Skeletal muscle cell (primary cell): ENCODE data around the gene CARS2.
"Not testable (repeated sequence)": the region's sequence is repeated elsewhere in the genome, so short reads cannot be mapped to it uniquely, and the experiment has no call there.

Experiments used
- DNase-seq: peaks from one replicate; pipeline ENCODE4 v3.0.0-alpha.2; 2010; ENCODE audit warnings: low read depth
- H3K4me3 ChIP-seq: 2 replicates; pipeline ENCODE4 v1.5.1; 2011; ENCODE audit warnings: low read depth, mild to moderate bottlenecking, control low read depth, low read length, moderate library complexity

The CARS2 gene

GRCh38 chr13:110643324-110643723 lies 62.6 kb downstream of the CARS2 start:
- H3K4me3 ChIP-seq: no peak overlapping the region
- no peak for DNase-seq

- DNase-seq: no peak
- no peak overlapping the region for H3K4me3 ChIP-seq
Observed at GRCh38 chr13:110642291-110642981, 63.5 kb downstream of the CARS2 start.

GRCh38 chr13:110641055-110642015 lies 64.6 kb downstream of the CARS2 start:
- DNase-seq: no peak
- H3K4me3 ChIP-seq: no peak overlapping the region

- DNase-seq: peak; percentile 41
- no peak overlapping the region for H3K4me3 ChIP-seq
Observed at GRCh38 chr13:110640591-110641029, 65.3 kb downstream of the CARS2 start.

- no peak overlapping the region for H3K4me3 ChIP-seq
- DNase-seq: no peak
Observed at GRCh38 chr13:110639935-110640334, 66.0 kb downstream of the CARS2 start.

- DNase-seq: no peak
Observed at GRCh38 chr13:110638814-110639806, 66.8 kb downstream of the CARS2 start.

GRCh38 chr13:110638257-110638656 lies 67.7 kb downstream of the CARS2 start:
- DNase-seq: no peak
- no peak overlapping the region for H3K4me3 ChIP-seq

More at GRCh38 chr13:110638814-110639806, 66.8 kb downstream of the CARS2 start:
- no peak overlapping the region for H3K4me3 ChIP-seq

- DNase-seq: no peak
- no peak overlapping the region for H3K4me3 ChIP-seq
Observed at GRCh38 chr13:110637747-110638146, 68.2 kb downstream of the CARS2 start.

- DNase-seq: no peak
- H3K4me3 ChIP-seq: no peak overlapping the region
Observed at GRCh38 chr13:110637275-110637674, 68.6 kb downstream of the CARS2 start.

GRCh38 chr13:110636701-110637201 lies 69.2 kb downstream of the CARS2 start:
- no peak overlapping the region for H3K4me3 ChIP-seq
- DNase-seq: no peak

- no peak overlapping the region for H3K4me3 ChIP-seq
- no peak for DNase-seq
Observed at GRCh38 chr13:110636053-110636475, 69.9 kb downstream of the CARS2 start.

GRCh38 chr13:110635405-110636002 lies 70.4 kb downstream of the CARS2 start:
- no peak for DNase-seq
- H3K4me3 ChIP-seq: no peak overlapping the region

GRCh38 chr13:110634558-110634957 lies 71.4 kb downstream of the CARS2 start:
- H3K4me3 ChIP-seq: no peak overlapping the region
- peak; percentile 57 for DNase-seq

GRCh38 chr13:110633776-110634175 lies 72.1 kb downstream of the CARS2 start:
- H3K4me3 ChIP-seq: no peak overlapping the region
- DNase-seq: no peak

- H3K4me3 ChIP-seq, DNase-seq: not testable (repeated sequence)
Observed at GRCh38 chr13:110632255-110632654, 73.7 kb downstream of the CARS2 start.

GRCh38 chr13:110630566-110631119 lies 75.3 kb downstream of the CARS2 start:
- no peak overlapping the region for H3K4me3 ChIP-seq
- DNase-seq: no peak

GRCh38 chr13:110629735-110630134 lies 76.2 kb downstream of the CARS2 start:
- H3K4me3 ChIP-seq: no peak overlapping the region
- no peak for DNase-seq

GRCh38 chr13:110628952-110629701 lies 76.8 kb downstream of the CARS2 start:
- H3K4me3 ChIP-seq: no peak overlapping the region
- no peak for DNase-seq
